ENCODE results near the gene FOXP1.

The FOXP1 gene

DNA sequence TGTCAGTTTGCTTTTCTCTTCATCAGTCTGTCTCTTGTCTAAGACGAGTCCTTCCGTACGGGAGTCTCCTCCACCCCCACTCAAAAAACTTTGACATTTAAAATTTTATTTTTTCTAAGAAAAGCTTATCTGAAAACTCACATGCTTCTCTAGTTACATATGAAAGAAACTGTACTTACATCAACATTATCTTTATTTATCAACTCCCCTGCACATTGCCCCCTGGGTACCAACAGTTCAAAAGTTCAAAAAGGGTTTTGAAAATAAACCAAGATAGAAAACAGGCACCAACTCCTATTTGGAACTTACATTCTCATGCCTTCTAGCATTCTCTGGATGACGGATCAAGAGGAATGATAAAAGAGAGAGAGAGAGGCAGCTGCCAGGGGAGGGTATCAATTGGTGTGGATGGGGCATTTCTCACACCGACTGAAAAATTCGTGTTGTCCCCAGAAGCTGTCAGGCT is 182.5 kb downstream of the FOXP1 start:
- Histone ChIP-seq H3K4me3 (ENCODE audit: low read depth in 1 of 5, low read length in 5 of 5) (no peak overlapping the region), H3K4me1 (ENCODE audit: control insufficient read depth in 5 of 5, insufficient read depth in 5 of 5, low read length in 5 of 5) (peaks cover 2 to 15% (median 10%) of the 10 kb centered on the region in 5 donors), H3K9me3 (ENCODE audit: control insufficient read depth in 5 of 5, low read length in 5 of 5) (no peaks in the 10 kb centered on the region), H3K36me3 (ENCODE audit: control insufficient read depth in 5 of 5, insufficient read depth in 5 of 5, low read length in 5 of 5) (no peaks in the 10 kb centered on the region), H3K9ac (ENCODE audit: low read length in 5 of 5) (no peak overlapping the region), H3K27me3 (ENCODE audit: control insufficient read depth in 5 of 5, insufficient read depth in 4 of 5, low read length in 5 of 5) (no peaks in the 10 kb centered on the region), H3K27ac (ENCODE audit: low read depth, low read length) (no peak overlapping the region)

DNA sequence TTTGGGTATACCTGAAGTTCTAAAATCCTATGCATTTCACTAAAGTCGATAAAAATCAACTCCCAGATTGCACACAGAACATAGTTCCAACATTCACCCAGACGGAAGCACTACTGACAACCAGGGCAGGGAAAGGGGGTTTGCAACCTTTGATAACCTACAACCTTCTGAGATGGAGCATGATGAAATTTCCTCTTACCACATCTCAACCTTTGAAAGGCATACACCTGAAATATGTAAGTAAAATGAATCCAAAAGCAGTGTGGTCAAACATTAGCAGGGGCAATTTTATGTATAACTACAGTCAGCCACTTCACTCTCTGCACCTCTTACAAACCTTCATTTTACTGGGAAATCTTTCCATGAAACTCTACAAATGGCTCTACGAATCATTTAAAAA is 184.1 kb downstream of the FOXP1 start:
- Histone ChIP-seq H3K9ac (ENCODE audit: low read length in 5 of 5) (no peak overlapping the region), H3K27ac (ENCODE audit: low read depth, low read length) (no peak overlapping the region), H3K4me1 (ENCODE audit: control insufficient read depth in 5 of 5, insufficient read depth in 5 of 5, low read length in 5 of 5) (peaks cover 2 to 19% (median 13%) of the 10 kb centered on the region in 5 donors), H3K36me3 (ENCODE audit: control insufficient read depth in 5 of 5, insufficient read depth in 5 of 5, low read length in 5 of 5) (no peaks in the 10 kb centered on the region), H3K9me3 (ENCODE audit: control insufficient read depth in 5 of 5, low read length in 5 of 5) (no peaks in the 10 kb centered on the region), H3K4me3 (ENCODE audit: low read depth in 1 of 5, low read length in 5 of 5) (no peak overlapping the region), H3K27me3 (ENCODE audit: control insufficient read depth in 5 of 5, insufficient read depth in 4 of 5, low read length in 5 of 5) (no peaks in the 10 kb centered on the region)

DNA sequence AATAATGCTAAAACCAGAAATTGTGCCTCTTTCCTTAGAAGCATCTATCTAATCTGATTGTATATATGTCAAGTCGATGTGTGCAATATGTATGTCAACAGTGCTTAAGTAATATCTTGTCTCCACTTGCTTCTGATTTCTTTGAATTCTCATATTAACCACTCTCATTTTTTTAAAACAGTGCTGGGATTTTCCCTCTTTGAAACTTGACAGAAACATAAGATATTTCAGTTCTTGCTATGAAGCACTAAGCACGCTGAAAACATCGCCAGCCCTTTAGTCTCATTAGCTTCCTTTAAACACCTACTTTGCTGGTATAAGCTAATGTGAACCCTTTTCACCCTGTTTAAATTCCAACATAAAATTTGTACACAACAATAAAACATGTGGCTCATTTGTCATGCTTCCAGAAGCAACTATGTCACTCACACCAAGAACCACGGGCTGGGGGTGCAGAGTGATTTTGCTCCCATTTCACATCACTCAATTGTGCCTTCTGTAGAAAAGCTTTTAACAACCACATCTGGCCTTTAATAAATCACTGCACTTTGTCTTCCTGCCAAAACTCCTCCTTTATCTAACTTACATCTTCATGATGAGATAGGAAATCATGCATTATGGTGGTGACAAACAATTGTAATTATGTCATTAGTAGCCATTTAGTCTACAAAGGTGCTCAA is 185.2 kb downstream of the FOXP1 start:
- H3K4me1 ChIP-seq (ENCODE audit: control insufficient read depth in 5 of 5, insufficient read depth in 5 of 5, low read length in 5 of 5): peaks cover 2 to 19% (median 13%) of the 10 kb centered on the region in 5 donors
- no peaks in the 10 kb centered on the region for H3K9me3 ChIP-seq (ENCODE audit: control insufficient read depth in 5 of 5, low read length in 5 of 5)
- H3K36me3 ChIP-seq (ENCODE audit: control insufficient read depth in 5 of 5, insufficient read depth in 5 of 5, low read length in 5 of 5): no peaks in the 10 kb centered on the region
- H3K27ac ChIP-seq (ENCODE audit: low read depth, low read length): no peak overlapping the region
- H3K27me3 ChIP-seq (ENCODE audit: control insufficient read depth in 5 of 5, insufficient read depth in 4 of 5, low read length in 5 of 5): no peaks in the 10 kb centered on the region
- H3K9ac ChIP-seq (ENCODE audit: low read length in 5 of 5): no peak overlapping the region
- H3K4me3 ChIP-seq (ENCODE audit: low read depth in 1 of 5, low read length in 5 of 5): no peak overlapping the region

DNA sequence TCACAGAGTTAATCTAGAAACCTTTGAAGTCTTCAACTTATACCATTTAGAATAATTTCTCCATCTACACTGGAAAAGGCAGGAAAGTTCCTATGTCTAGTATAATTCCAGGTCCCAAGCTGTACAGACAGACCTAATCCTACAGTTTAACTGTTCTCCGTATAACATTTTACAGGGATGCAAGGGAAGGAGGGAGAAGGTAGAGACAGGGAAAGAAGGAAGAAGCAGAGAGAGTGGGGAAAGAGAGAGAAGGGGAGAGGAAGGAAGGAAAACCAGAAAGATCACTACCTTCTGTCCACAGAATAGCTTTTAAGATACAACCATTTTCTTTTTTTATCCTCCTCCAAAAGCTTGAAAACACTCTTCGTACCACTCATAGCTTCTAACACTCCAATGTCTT is 185.8 kb downstream of the FOXP1 start:
- Histone ChIP-seq H3K27me3 (ENCODE audit: control insufficient read depth in 5 of 5, insufficient read depth in 4 of 5, low read length in 5 of 5) (no peaks in the 10 kb centered on the region), H3K4me1 (ENCODE audit: control insufficient read depth in 5 of 5, insufficient read depth in 5 of 5, low read length in 5 of 5) (peaks cover 2 to 19% (median 13%) of the 10 kb centered on the region in 5 donors), H3K9me3 (ENCODE audit: control insufficient read depth in 5 of 5, low read length in 5 of 5) (no peaks in the 10 kb centered on the region), H3K9ac (ENCODE audit: low read length in 5 of 5) (no peak overlapping the region), H3K4me3 (ENCODE audit: low read depth in 1 of 5, low read length in 5 of 5) (no peak overlapping the region), H3K27ac (ENCODE audit: low read depth, low read length) (no peak overlapping the region), H3K36me3 (ENCODE audit: control insufficient read depth in 5 of 5, insufficient read depth in 5 of 5, low read length in 5 of 5) (no peaks in the 10 kb centered on the region)

DNA sequence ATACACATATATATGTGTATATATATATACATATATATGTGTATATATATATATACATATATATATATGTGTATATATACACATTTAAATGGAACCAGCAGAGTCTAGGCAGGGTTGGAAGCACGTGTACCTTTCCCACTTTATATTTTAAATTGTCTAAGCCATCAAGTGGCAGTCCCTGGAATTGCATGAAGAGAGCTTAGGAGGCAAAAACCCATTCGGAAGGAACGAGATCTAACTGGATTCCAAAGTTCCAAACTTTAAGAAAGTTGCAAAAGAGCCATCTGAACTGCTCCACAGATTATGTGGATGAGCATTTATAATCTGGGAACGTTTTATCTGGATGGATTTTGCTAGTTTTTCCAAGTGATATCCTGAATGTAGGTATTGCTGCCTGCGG is 186.5 kb downstream of the FOXP1 start:
- H3K36me3 ChIP-seq (ENCODE audit: control insufficient read depth in 5 of 5, insufficient read depth in 5 of 5, low read length in 5 of 5): no peaks in the 10 kb centered on the region
- no peaks in the 10 kb centered on the region for H3K9me3 ChIP-seq (ENCODE audit: control insufficient read depth in 5 of 5, low read length in 5 of 5)
- no peaks in the 10 kb centered on the region for H3K27me3 ChIP-seq (ENCODE audit: control insufficient read depth in 5 of 5, insufficient read depth in 4 of 5, low read length in 5 of 5)
- H3K4me3 ChIP-seq (ENCODE audit: low read depth in 1 of 5, low read length in 5 of 5): no peak overlapping the region
- H3K4me1 ChIP-seq (ENCODE audit: control insufficient read depth in 5 of 5, insufficient read depth in 5 of 5, low read length in 5 of 5): peaks cover 2 to 19% (median 13%) of the 10 kb centered on the region in 5 donors
- H3K9ac ChIP-seq (ENCODE audit: low read length in 5 of 5): no peak overlapping the region
- no peak overlapping the region for H3K27ac ChIP-seq (ENCODE audit: low read depth, low read length)

DNA sequence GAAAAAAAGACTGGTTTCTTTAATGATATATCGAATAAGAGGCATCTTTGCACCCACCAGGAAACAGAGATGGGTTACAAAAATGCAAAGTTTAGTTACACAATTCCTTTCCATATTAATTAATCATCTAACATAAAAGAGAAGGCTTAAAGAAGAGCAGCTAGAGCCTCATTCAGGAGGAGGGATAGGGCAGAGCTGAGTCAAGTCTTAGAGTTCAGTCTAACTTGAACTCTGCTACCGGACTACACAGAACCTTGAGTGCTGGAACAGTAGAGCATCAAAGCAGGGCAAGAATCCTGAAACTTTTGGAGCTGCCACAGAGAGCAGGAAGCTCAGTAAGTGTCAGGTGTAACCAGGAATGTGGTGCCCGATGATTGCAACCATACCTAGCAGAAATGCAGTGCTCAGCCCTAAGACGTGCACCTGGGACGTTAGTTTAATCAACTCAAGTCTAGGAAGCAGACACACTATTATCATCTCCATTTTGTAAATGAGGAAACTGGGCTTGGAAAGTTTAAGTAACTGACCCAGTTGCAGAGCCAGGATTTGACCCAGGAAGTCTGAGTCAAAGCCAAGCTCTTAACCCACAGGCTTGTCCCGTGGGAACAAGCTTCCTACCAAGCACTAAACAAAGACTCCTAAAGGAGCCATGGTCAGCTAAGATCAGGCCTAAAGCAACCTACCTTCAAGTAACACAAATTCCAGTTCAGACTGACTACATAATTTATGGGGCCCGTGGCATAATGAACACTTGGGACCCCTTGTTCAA is 187.4 kb downstream of the FOXP1 start:
- Histone ChIP-seq H3K9me3 (ENCODE audit: control insufficient read depth in 5 of 5, low read length in 5 of 5) (no peaks in the 10 kb centered on the region), H3K9ac (ENCODE audit: low read length in 5 of 5) (no peak overlapping the region), H3K27ac (ENCODE audit: low read depth, low read length) (no peak overlapping the region), H3K4me3 (ENCODE audit: low read depth in 1 of 5, low read length in 5 of 5) (no peak overlapping the region), H3K4me1 (ENCODE audit: control insufficient read depth in 5 of 5, insufficient read depth in 5 of 5, low read length in 5 of 5) (peaks cover 4 to 24% (median 13%) of the 10 kb centered on the region in 5 donors), H3K36me3 (ENCODE audit: control insufficient read depth in 5 of 5, insufficient read depth in 5 of 5, low read length in 5 of 5) (no peaks in the 10 kb centered on the region), H3K27me3 (ENCODE audit: control insufficient read depth in 5 of 5, insufficient read depth in 4 of 5, low read length in 5 of 5) (no peaks in the 10 kb centered on the region)

DNA sequence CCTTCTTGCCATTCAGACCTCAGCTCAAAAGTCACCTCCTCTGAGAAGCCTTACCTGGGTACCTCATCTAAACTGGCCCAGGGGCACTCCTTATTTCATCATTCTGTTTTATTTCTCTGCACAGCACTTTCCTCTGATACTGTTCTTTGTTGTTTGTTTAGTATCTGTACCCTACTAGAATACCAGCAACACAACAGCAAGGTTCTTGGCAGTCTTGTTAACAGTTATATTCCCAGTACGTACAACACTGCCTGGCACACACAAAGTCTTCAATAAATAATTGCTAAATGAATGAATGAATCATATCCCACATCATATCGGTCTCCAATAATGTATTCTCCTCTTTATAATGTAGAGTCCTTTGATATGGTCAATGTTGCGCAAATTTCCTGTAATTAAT is 188.1 kb downstream of the FOXP1 start:
- Histone ChIP-seq H3K4me3 (ENCODE audit: low read depth in 1 of 5, low read length in 5 of 5) (no peak overlapping the region), H3K9me3 (ENCODE audit: control insufficient read depth in 5 of 5, low read length in 5 of 5) (no peaks in the 10 kb centered on the region), H3K36me3 (ENCODE audit: control insufficient read depth in 5 of 5, insufficient read depth in 5 of 5, low read length in 5 of 5) (no peaks in the 10 kb centered on the region), H3K27ac (ENCODE audit: low read depth, low read length) (no peak overlapping the region), H3K9ac (ENCODE audit: low read length in 5 of 5) (no peak overlapping the region), H3K4me1 (ENCODE audit: control insufficient read depth in 5 of 5, insufficient read depth in 5 of 5, low read length in 5 of 5) (peaks cover 4 to 24% (median 14%) of the 10 kb centered on the region in 5 donors), H3K27me3 (ENCODE audit: control insufficient read depth in 5 of 5, insufficient read depth in 4 of 5, low read length in 5 of 5) (no peaks in the 10 kb centered on the region)

DNA sequence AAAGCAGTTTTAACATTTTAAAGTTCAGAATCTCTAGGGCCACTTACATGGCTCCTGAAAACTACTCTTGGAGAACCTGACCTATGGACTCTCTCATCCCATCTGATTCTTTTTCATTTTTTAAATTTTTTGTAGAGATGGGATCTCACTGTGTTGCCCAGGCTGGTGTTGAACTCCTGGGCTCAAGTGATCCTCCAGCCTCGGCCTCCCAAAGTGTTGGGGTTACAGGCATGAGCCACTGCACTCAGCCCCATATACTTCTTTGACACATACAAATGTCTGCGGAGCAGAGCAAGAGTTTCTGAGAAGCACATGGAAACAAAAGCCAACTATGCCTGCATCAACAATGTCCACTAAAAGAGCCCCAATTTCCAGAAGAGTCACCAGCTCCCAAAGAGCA is 189.8 kb downstream of the FOXP1 start:
- Histone ChIP-seq H3K9ac (ENCODE audit: low read length in 5 of 5) (no peak overlapping the region), H3K27me3 (ENCODE audit: control insufficient read depth in 5 of 5, insufficient read depth in 4 of 5, low read length in 5 of 5) (no peaks in the 10 kb centered on the region), H3K27ac (ENCODE audit: low read depth, low read length) (no peak overlapping the region), H3K36me3 (ENCODE audit: control insufficient read depth in 5 of 5, insufficient read depth in 5 of 5, low read length in 5 of 5) (no peaks in the 10 kb centered on the region), H3K9me3 (ENCODE audit: control insufficient read depth in 5 of 5, low read length in 5 of 5) (no peaks in the 10 kb centered on the region), H3K4me1 (ENCODE audit: control insufficient read depth in 5 of 5, insufficient read depth in 5 of 5, low read length in 5 of 5) (peaks cover 6 to 33% (median 21%) of the 10 kb centered on the region in 5 donors), H3K4me3 (ENCODE audit: low read depth in 1 of 5, low read length in 5 of 5) (no peak overlapping the region)

DNA sequence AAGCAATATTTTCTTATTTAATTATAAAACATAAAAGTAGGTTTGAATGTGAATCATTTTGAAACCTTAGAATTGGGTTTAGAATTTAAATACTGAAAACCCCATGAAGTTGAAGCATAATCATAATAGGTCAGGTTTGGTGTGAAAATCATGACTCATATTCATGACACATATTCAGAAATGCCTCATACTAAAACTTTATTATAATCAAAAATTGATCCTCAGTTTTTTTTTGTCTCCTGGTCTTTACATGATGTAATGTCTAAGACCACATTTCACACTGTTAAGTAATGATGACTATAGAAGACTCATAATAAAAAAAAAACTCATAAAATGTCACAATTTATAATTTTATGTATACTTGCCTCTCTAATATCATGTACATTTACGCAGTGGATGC is 190.4 kb downstream of the FOXP1 start:
- no peaks in the 10 kb centered on the region for H3K36me3 ChIP-seq (ENCODE audit: control insufficient read depth in 5 of 5, insufficient read depth in 5 of 5, low read length in 5 of 5)
- no peaks in the 10 kb centered on the region for H3K9me3 ChIP-seq (ENCODE audit: control insufficient read depth in 5 of 5, low read length in 5 of 5)
- no peak overlapping the region for H3K9ac ChIP-seq (ENCODE audit: low read length in 5 of 5)
- H3K27me3 ChIP-seq (ENCODE audit: control insufficient read depth in 5 of 5, insufficient read depth in 4 of 5, low read length in 5 of 5): no peaks in the 10 kb centered on the region
- H3K4me1 ChIP-seq (ENCODE audit: control insufficient read depth in 5 of 5, insufficient read depth in 5 of 5, low read length in 5 of 5): peaks cover 6 to 33% (median 21%) of the 10 kb centered on the region in 5 donors
- H3K27ac ChIP-seq (ENCODE audit: low read depth, low read length): no peak overlapping the region
- H3K4me3 ChIP-seq (ENCODE audit: low read depth in 1 of 5, low read length in 5 of 5): no peak overlapping the region

DNA sequence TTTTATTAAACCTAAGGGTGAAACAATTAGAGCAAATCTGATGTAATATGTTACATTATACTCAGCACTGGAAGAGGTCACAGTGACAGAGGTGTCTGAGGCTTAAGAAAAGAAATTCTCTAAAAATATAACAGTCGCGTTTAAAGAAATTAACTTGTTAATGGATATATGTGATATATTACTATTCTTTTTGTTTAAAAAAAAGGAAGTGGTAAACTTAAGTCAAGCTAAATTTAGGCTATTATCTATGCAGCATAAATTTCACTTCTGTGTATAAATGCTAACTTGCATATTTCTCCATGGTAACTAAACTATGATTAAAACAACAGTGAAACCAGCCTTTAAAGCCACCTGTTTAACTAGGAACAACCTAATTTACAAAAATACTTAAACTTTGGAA is 191.3 kb downstream of the FOXP1 start:
- peaks cover 6 to 32% (median 20%) of the 10 kb centered on the region in 5 donors for H3K4me1 ChIP-seq (ENCODE audit: control insufficient read depth in 5 of 5, insufficient read depth in 5 of 5, low read length in 5 of 5)
- no peaks in the 10 kb centered on the region for H3K27me3 ChIP-seq (ENCODE audit: control insufficient read depth in 5 of 5, insufficient read depth in 4 of 5, low read length in 5 of 5)
- H3K9me3 ChIP-seq (ENCODE audit: control insufficient read depth in 5 of 5, low read length in 5 of 5): no peaks in the 10 kb centered on the region
- no peak overlapping the region for H3K9ac ChIP-seq (ENCODE audit: low read length in 5 of 5)
- no peak overlapping the region for H3K4me3 ChIP-seq (ENCODE audit: low read depth in 1 of 5, low read length in 5 of 5)
- H3K36me3 ChIP-seq (ENCODE audit: control insufficient read depth in 5 of 5, insufficient read depth in 5 of 5, low read length in 5 of 5): no peaks in the 10 kb centered on the region
- no peak overlapping the region for H3K27ac ChIP-seq (ENCODE audit: low read depth, low read length)

All from subcutaneous abdominal adipose tissue (tissue), 5 donors.